ENCODE results near the gene STK25.

DNA sequence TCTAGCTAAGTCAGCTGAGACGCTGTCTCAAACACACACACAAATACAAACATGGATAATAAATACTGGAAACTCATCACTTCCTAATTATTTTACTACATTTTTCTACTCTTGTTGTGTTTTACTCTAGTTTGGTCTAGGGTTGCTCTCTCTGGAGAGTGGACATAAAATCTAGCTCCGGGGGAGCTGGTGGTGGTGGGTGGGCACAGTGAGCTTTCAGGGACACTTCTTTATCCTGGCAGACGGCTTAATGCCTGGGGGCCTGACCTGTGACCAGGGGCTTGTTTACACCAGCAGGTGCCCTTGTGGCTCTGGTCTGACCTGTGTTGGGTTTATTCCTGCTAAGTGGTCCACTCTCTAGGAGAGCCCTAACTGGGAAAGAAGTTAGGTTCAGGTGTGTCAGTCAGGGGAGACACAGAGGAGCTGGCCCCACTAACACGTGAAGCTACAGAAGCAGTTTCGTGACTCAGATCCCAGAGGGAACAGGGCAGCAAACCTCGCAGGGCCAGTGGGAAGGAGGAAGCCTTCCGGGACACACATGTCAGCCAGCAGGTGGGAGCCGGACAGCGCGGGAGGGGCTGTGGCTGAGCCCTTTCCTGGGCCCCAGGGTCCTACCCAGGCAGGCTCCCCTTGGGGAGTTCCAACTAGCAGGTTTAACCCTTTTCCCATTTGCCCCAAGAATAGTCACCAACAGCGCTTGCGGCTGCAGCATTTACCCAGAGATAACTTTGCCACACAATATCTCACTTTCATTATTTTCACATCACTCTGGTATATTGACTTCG lies 27.7 kb upstream of the STK25 start:
- TF ChIP-seq, protein P1, sequence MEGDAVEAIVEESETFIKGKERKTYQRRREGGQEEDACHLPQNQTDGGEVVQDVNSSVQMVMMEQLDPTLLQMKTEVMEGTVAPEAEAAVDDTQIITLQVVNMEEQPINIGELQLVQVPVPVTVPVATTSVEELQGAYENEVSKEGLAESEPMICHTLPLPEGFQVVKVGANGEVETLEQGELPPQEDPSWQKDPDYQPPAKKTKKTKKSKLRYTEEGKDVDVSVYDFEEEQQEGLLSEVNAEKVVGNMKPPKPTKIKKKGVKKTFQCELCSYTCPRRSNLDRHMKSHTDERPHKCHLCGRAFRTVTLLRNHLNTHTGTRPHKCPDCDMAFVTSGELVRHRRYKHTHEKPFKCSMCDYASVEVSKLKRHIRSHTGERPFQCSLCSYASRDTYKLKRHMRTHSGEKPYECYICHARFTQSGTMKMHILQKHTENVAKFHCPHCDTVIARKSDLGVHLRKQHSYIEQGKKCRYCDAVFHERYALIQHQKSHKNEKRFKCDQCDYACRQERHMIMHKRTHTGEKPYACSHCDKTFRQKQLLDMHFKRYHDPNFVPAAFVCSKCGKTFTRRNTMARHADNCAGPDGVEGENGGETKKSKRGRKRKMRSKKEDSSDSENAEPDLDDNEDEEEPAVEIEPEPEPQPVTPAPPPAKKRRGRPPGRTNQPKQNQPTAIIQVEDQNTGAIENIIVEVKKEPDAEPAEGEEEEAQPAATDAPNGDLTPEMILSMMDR (conservative IDR thresholded peaks at IDR 0.05), result no peak
- TF ChIP-seq ZFX (IDR thresholded peaks at IDR 0.05), result no peak

Data from C4-2B (cell line).